Stimulated activated CD4-positive, alpha-beta T cell treated with anti-CD3 and anti-CD28 coated beads, Interleukin-2, amount 100 ng/mL, for 48 hours (primary cell): ENCODE measurements around the gene CCDC158.
"Not testable (repeated sequence)": the region's sequence is repeated elsewhere in the genome, so short reads cannot be mapped to it uniquely, and the experiment has no call there.

Source experiments
- DNase-seq, 2 donors: peaks; one replicate each; pipeline ENCODE4 v3.0.0-alpha.2; 2020

CCDC158 gene

DNA sequence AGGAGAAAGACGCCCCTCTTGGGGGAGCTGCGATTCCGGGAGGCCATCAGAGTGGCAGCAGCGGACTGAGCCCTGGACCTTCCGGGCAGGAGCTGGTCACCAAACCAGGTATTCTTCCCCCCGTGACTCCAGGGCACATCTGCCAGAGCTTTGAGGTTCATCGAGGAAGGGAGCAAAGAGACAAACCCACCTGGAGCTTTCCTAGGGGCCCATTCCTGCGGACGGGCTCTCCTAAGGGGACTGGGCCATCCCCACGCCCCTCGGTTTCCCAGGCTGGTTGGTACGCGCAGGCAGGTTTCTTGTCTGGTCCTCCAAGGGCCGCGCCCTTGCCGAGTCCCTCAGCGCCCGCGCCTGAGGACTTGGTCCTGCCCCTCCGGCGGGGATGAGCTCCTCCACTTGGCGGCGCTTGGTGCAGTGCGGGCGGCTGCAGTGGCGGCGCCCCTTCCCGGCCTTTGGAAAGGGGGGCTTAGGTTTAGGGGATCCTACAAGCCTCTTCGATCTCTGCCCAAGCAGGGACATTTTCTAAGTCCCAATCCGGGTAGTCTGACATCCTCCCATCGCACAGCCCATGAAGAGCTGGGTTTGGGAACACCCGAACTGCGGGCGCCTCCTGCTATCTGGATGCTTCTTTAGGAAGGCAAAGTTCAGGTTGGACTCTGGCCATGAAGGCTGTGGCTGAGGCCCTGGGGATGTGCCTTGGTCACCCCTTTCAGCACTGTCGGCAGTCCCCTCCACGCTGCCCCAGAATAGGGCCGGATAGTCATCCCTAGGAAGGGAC lies 113.9 kb downstream of the CCDC158 start:
- no peak for DNase-seq

DNA sequence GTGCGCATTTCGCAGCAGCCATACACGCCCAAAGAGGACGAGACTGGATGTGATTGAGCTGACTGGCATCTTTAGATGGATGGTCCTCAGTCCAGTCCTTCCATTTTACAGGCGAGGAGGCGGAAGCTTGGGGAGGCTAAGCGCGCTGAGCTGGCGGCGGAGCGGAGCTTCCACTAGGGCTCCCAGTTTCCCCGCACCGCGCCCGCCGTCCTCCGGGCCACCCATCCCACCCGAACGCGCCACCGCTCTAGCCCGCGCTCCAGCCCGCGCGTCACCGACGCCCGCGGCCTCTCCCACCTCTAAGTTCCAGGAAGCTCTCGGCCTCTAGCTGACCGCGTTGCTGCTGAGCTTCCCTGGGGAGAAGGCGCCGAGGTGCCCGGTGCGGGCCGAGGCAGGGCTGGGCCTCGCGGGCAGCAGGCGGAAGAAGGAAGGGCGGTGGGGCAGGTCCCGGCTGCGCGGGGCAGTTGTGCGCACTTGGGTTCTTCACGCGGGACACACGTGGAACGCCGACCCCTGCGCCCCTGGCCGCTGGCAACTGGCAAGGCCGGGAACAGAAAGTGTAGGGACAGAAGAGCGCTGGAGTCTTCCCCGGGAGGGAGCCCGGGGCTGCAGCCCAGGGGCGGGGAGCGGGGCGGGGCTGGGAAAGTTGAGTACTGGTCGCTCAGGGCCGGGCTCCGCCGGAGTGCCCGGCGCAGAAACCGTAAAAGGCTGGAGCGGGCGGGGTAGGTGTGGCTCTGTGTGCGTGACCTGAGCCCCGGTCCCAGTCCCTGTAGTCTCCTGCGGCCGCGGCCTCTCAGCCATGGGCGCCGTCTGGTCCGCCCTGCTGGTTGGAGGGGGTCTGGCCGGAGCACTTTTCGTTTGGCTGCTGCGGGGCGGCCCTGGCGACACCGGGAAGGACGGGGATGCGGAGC lies 114.7 kb downstream of the CCDC158 start, which contains the start of gene STBD1:
STBD1 (plus strand) TSS at position 763 of the 911 bp plus-strand sequence; CDS start at position 800, 37 bp downstream.
- peak in 1 of 2 donors; percentile 19 for DNase-seq

DNA sequence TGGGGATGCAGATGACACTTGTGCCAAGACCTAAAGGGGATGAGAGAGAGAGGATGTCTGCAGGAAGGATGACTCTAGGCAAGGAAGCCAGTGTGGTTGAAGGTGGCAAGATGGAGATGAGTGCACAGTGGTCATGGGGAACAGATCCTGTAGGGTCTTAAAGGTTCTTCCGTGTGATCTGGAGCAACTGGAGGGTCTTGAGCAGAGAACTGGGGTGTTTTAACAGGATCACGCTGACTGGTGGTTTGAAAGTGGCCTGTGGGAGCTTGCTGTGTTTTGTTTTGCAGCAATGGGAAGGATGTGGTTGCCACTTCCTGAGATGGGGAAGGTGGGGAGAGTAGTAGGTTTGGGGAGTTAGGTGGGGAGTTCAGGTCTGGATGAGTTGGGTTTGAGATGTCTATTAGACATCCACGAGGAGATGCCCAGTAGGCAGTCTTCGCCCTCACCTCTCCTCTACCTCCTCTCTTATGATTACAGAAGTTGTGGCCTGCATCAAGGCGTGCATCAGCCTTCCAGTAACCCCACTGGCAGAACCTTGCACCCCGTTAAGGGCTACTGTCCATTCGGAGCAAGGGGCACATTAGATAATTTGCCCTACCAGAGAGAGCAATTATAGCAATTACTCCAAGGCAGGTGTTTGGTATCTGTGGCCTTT lies 115.8 kb downstream of the CCDC158 start:
- no peak for DNase-seq

DNA sequence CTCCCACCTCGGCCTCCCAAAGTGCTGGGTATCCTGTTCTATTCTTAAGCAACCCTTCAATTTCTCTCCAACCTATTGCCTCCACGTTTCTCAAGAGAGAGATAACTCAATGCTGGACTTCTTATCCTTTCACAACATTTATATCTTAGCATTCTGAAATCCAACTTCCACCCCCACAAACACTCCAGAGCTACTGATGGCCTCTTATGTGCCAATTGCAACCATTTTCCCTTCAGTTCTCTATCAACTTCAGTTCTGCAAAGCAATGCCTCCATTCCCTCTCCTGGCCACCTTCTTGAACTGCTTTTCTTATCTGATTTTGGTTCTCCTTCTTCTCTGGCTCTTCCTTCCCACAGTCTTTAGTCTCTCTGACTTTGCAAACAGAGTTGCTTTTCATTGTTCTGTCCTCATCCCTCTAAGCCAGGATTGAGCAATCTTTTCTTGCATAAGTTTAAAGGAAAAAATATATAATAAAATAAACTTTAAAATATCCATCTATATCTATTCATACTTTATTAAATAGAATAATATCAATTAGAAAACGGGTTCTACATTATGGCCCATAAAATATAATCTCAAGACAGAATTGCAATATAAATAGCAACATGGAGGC lies 118.0 kb downstream of the CCDC158 start:
- DNase-seq, result no peak

DNA sequence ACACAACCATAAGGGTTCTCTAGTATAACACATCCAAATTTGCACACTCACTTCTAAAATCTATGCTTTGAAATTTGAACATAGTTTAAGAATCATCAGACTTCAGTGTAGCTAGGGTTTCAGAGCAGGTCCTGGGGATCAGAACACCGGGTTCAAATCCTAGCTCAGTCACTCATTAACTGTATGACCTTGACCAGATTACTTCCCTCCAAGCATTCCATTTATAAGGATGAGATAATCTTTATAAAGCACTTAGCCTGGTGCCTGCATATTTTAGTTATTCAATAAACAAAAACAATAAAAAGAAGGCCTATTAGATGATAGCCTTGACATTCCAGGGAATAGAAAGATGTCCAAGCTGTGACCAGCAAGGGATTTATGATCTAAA lies 119.2 kb downstream of the CCDC158 start:
- DNase-seq, result no peak

DNA sequence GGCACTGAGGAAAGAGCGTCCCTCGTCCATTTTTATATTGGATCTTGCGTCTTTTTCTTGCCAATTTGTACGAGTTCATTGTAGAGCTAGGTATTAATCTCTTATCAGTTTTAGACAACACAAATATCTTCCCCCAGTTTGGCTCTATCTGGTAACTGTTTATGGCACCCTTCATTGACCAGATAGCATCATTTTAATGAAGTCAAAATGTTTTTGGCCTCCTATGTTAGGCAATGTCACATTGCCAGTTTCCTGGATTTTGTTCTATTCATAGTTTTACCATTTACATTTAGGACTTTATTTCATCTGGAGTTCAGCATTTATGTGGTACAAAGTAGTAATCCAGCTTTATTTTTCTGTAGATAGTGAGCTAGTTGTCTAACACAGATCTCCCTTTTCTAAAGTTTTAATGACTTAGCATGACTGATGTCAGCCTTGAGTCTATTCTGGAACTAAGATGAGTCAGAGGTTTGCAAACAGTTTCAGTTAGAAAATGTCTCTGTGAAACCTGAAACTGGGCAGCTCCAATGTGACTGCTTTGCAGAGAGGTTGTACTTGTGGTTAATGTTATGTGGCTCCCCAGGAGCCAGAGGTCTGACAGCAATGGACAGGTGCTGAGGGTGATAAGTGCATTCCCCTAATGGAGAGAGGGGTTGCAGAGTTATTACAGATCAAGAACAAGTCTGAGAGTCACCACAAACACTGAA lies 119.7 kb downstream of the CCDC158 start:
- DNase-seq, result no peak

DNA sequence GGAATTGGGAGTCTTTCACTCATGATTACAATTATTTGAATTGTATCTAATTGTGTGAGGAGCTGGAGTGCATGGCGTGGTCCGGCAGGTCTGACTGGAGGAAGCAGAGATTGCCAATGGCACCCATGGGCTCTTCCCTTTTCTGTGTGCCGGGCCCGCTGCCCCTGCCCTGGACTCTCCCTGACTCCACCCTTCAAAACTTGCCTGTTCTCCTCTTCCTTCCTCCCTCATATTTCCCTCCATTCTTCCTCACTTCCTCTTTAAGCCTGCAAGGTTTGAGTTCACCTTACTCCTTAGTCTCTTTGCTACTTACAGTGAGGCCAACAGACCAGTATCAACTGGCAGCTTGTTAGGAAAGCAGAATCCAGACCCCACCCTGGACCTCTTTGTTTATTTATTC lies 120.9 kb downstream of the CCDC158 start:
- DNase-seq, result no peak

DNA sequence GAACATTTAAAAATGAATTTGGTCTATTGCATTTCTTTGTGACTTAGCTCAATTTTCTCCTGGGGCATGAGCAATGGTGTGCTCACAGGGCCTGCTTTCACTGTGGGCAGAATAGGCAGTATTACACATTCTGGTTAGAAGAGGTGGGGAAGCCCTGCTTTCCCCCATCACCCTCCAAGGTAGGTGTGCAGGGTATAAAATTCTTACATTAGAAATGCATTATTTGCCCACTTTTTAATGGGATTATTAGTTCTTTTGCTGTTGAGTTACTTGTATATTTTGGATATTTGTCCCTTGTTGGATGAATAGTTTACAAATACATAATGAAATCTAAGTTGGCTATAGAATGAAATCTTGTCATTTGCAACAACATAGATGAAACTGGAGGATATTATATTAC lies 122.7 kb downstream of the CCDC158 start:
- no peak for DNase-seq

DNA sequence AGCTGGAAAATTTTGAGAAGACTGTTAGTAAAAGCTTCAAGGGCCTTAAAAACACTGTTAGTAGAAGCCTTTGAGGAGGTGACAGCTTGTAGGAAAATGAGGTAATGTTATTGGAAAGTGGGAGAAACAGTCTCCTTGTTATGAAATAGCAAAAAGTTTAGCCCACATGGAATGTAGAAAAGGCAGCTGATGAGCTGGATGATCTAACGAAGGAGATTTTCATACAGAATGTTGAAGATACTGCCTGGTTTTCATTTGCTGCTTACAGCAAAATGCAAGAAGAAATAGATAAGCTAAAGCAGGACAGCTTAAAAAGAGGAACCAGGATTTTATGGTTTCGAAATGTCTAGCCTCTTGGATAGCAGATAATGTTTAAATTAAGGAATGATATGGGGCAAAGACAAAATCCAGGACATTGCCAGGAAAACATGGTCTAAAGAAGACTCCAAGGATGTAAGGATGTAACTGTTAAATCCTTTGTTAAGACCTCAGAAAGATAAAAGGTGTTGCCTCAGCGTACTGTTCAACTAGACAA lies 124.6 kb downstream of the CCDC158 start:
- DNase-seq, result no peak

DNA sequence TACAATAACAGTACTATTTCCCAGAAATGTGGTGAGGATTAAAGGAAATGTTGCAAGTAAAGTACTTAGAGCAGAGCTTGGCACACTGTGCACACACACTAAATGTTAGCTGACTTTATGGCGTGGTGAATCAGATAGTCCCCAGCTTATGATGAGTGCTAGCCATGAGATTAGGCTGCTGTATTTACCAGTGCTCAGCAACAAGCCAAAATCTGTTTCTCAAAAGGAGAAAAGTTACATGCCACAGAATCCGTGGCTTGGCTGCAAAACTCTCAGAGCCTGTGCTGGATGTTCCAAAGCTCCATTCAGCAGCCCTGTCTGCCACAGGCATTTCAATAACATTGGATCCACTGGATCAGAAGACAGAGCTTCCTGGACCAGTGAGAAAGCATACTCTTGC lies 127.2 kb downstream of the CCDC158 start:
- DNase-seq, result no peak

DNA sequence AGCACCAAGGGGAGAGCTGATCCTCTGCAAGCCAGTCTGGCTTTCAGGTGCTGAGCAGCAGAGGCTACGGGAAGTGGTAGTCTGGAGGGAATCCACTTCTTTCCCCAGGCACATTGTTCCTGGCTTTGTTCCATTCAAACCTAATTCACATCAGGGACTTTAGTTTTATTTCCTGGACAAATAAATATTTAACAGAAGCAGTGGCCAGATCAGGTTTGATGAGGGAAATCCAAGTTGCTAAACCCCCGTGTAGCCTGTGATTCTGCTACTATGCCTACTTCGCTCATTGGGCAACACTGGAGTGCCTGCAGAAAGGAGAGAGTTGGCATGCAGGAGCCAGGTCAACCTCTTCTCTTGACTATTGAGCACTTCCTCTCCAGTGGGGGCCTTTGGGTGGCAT lies 128.2 kb downstream of the CCDC158 start:
- no peak for DNase-seq

DNA sequence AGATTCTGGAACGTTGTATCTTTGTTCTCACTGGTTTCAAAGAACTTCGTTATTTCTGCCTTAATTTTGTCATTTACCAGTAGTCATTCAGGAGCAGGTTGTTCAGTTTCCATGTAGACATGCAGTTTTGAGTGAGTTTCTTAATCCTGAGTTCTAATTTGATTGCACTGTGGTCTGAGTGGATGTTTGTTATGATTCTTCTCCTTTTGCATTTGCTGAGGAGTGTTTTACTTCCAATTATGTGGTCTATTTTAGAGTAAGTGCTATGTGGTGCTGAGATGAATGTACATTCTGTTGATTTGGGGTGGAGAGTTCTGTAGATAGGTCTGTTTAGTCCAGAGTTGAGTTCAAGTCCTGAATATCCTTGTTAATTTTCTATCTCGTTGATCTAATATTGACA lies 133.1 kb downstream of the CCDC158 start:
- DNase-seq, result not testable (repeated sequence)

DNA sequence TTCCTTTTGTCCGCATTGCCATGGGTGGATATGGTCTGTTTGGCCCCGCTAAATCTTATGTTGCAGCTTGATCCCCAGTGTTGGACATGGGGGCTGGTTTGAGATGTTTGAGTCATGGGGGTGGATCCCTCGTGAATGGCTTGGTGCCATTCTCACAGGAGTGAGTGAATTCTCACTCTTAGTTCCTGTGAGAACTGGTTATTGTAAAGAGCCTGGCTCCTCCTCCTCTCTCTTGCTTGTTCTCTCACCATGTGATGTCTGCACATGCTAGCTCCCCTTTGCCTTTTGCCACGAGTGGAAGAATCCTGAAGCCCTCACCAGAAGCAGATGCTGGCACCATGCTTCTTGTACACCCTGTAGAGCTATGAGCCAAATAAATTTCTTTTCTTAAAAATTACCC lies 137.0 kb downstream of the CCDC158 start:
- no peak for DNase-seq

DNA sequence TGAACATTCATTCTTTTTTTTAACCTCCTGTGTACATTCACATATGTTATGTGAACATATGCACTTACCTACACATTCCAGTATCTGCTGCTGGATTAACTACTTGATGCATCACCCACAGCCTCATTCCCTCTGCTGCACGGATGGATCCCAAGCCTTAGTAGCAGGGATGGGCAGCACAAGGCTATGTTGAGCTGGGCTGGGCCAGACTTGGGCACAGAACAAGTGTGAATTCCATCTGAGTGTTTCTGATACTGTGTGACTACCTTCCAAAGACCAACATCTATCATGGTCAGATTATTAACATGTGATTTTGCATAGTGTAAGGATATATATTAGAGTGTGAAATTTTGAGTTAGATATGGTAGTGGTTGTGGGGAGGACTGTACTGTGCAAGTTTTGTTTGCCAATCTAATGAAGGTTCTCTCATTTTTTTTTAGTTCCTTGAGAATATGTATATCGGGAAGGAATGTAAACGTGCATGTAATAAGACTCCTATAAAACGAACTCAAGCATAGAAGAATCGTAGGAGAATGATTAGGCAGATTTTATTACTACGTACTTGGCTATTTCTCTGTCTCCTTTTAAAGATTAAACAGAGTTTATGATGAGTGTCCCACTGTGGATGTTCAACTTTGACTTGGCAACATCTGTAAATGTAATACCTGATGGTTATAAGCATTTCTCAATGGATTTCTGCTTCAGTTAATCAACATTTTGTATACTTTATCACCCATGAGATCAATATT lies 137.8 kb downstream of the CCDC158 start:
- DNase-seq, result no peak

DNA sequence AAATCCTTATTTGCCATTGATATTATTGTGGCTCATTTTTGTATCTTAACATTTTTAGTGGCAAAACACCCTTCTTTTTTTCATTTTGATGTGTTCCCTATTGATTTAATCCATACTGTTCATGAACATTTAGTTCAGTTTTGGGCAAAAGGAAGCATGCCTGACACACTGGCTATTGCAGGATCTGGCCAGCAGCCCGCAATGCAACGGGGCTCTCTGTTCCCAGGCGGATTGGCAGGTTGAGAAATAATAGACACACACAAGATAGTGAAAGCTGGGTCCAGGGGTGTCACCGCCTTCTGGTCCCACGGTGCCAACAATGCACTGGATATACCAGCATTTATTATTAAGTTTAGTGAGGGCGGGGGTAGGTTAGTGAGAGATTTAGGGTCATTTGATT lies 139.3 kb downstream of the CCDC158 start:
- not testable (repeated sequence) for DNase-seq

DNA sequence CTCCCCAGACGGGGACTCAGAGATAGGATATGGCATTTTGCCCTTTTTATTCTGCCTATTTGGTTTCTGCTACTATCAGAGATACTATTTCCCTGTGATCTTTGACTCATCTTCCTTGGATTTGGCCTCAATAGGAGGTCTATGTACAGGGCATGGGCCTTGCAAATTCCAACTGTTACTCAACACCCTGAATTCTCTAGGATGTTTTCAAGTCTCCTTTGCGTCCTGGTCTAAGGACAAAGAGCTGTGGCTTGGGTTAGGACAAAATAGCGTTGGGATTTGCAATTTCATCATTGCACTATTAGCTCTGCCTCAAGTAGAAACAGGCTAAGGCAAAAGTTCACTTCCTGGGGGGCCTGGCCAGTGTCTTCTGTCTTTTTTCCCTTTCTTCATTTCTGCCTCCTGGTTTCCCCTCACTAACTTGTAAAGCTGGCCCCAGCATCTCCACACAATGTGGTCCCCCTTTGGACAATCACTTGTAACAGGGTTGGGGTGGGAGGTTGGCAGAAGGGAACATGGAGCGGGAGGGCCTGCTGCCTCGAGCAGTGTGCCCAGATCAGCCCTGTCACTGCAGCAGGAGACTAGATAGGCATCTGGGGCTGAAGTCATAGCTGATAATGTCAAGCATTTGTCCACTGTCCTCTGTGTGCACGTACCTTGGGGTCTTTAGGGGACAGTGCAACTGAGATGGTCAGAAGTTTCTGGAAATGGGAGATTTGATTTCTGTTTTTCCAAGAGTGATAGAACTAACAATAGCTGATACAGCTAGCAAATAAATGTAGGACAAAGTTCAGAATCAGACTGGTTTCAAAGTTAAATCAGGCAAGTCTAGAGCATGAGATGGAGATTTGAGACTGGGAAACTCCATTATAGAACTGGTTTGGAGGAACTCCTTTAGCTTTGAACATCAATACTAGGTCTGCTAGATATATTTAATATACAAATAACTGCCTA lies 140.2 kb downstream of the CCDC158 start:
- no peak for DNase-seq

DNA sequence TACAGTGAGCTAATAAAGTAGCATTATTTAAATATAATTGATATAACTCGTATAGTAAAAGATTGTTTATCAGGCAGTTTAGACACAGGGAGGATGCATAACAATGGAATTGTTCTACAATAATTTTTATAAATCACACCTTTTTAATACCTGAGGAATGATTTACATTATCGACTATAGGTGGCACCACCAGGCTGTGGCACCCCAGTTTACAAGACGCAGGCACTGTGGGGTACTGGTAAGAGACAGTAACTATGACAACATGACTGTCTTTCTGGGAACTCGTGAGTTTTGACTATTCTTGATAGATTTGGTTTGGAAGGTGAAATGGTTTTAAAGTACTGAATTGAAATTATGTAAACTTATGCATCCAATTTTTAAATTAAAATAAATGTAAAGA lies 141.5 kb downstream of the CCDC158 start:
- no peak for DNase-seq

DNA sequence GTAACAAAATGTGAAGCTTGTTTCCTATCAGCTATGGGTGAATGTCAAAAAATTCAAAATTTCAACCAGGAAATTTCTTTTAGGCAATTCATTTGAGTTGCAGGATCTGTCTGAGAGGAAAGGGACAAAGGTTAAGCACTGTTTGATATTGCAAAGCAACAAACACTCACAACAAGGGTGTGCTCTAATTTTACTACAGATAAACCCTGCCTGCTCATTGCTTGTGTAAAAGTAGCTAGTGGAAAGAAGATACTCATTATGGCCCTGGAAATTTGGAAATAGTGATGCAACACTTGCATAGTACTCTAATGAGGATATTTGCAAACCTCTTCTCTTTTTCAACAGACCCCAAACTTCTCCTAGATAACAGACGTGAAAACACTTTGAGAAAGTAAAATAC lies 142.4 kb downstream of the CCDC158 start:
- no peak for DNase-seq

DNA sequence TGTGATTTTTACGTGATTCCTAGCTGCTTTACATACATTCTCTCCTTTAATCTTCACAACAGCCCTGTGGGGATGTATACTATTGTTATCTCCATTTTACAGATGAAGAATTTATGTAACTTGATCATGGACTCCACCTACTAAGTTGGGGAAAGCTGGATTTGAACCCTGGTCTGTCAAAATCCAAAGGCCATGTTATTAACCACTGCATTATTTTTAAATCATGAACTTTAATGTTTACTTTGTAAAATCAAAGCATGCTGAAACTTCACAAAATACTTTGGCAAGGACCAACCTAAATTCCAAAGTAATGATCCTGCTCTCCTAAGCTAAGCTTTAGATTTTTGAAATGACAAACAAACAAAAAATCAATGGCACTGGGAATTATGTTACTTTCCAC lies 143.3 kb downstream of the CCDC158 start:
- DNase-seq, result no peak

DNA sequence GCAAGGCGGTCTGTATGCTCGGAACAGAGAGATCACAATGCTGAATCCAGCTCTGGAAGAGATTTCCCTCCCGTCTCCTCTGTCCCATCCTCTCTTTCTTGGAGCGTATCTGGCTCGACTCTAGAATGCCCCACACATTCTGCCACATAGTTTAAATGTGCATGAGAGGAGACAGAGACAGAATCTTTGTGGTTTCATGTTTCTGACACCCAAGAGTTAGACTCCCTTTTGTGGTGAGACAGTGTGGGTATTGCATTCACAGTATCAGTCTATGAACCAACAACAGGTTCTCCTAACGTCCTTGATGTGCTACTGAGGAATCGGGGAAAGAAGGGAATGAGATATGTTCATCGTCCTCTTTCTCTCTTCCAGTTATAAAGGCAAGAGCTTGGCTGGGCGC lies 144.1 kb downstream of the CCDC158 start:
- DNase-seq, result no peak
